Jurkat, Clone E6-1 (cell line): ENCODE measurements around the gene TADA2A.
"Not testable (repeated sequence)": the region's sequence is repeated elsewhere in the genome, so short reads cannot be mapped to it uniquely, and the experiment has no call there.

Experiments
- DNase-seq: peaks from one replicate; pipeline ENCODE4 v3.0.0-alpha.2; 2011; ENCODE audit warnings: low read depth, low spot score
- H3K4me3 ChIP-seq: 2 replicates; pipeline ENCODE4 v1.5.1; 2011; ENCODE audit warnings: mild to moderate bottlenecking, low read length, control low read depth, moderate library complexity

TADA2A gene

GRCh38 chr17:37446027-37446426, 39.3 kb downstream of the TADA2A start:
- H3K4me3 ChIP-seq: no peak overlapping the region
- DNase-seq: no peak

- H3K4me3 ChIP-seq: no peak overlapping the region
- no peak for DNase-seq
These were observed 41.0 kb downstream of the TADA2A start for GRCh38 chr17:37447641-37448040.

- DNase-seq: no peak
- H3K4me3 ChIP-seq: no peak overlapping the region
These were observed 43.4 kb downstream of the TADA2A start for GRCh38 chr17:37450112-37450511.

GRCh38 chr17:37457801-37458200, 51.1 kb downstream of the TADA2A start:
- not testable (repeated sequence) for DNase-seq, H3K4me3 ChIP-seq

GRCh38 chr17:37458805-37459204, 52.1 kb downstream of the TADA2A start:
- no peak overlapping the region for H3K4me3 ChIP-seq
- no peak for DNase-seq

- H3K4me3 ChIP-seq: no peak overlapping the region
- DNase-seq: no peak
These were observed 55.0 kb downstream of the TADA2A start for GRCh38 chr17:37461668-37462067.

GRCh38 chr17:37462492-37462891, 55.8 kb downstream of the TADA2A start:
- DNase-seq: no peak
- no peak overlapping the region for H3K4me3 ChIP-seq

GRCh38 chr17:37463039-37463438, 56.4 kb downstream of the TADA2A start:
- H3K4me3 ChIP-seq: no peak overlapping the region
- no peak for DNase-seq

GRCh38 chr17:37465069-37465616, 58.5 kb downstream of the TADA2A start:
- no peak for DNase-seq

GRCh38 chr17:37466471-37466870, 59.8 kb downstream of the TADA2A start:
- DNase-seq: no peak
- no peak overlapping the region for H3K4me3 ChIP-seq

More at GRCh38 chr17:37465069-37465616, 58.5 kb downstream of the TADA2A start:
- no peak overlapping the region for H3K4me3 ChIP-seq

- DNase-seq: no peak
- H3K4me3 ChIP-seq: no peak overlapping the region
These were observed 63.5 kb downstream of the TADA2A start for GRCh38 chr17:37470181-37470580.

- H3K4me3 ChIP-seq: no peak overlapping the region
- no peak for DNase-seq
These were observed 69.2 kb downstream of the TADA2A start for GRCh38 chr17:37475731-37476420.

- no peak overlapping the region for H3K4me3 ChIP-seq
- no peak for DNase-seq
These were observed 69.9 kb downstream of the TADA2A start for GRCh38 chr17:37476431-37477120.

- no peak for DNase-seq
- H3K4me3 ChIP-seq: no peak overlapping the region
These were observed 71.5 kb downstream of the TADA2A start for GRCh38 chr17:37478187-37478586.

- DNase-seq: no peak
- no peak overlapping the region for H3K4me3 ChIP-seq
These were observed 72.3 kb downstream of the TADA2A start for GRCh38 chr17:37479025-37479424.

GRCh38 chr17:37480427-37480826, 73.7 kb downstream of the TADA2A start:
- no peak for DNase-seq

GRCh38 chr17:37481001-37481665, 74.4 kb downstream of the TADA2A start:
- DNase-seq: no peak
- H3K4me3 ChIP-seq: no peak overlapping the region

More at GRCh38 chr17:37480427-37480826, 73.7 kb downstream of the TADA2A start:
- no peak overlapping the region for H3K4me3 ChIP-seq

GRCh38 chr17:37483311-37484039, 76.8 kb downstream of the TADA2A start:
- no peak overlapping the region for H3K4me3 ChIP-seq
- no peak for DNase-seq

GRCh38 chr17:37485938-37486570, 79.4 kb downstream of the TADA2A start:
- DNase-seq: no peak
- no peak overlapping the region for H3K4me3 ChIP-seq
